GM19463 (cell line): Measurements from ENCODE around the gene COL6A3.

Experiments
- ATAC-seq: cut with Tn5 transposase; IDR thresholded peaks from one replicate; pipeline ENCODE4 v1.9.1; 2021; ENCODE audit warnings: mild to moderate bottlenecking, moderate library complexity; ENCODE audit not compliant: unreplicated experiment

The COL6A3 gene

GRCh38 chr2:237413777-237414661 lies at the start of gene COL6A3:
Gene COL6A3, minus strand, starts transcription at chr2:237414164. Its CDS starts 17,347 bp downstream, at chr2:237396817.
- ATAC-seq: no peak

- no peak for ATAC-seq
Observed at GRCh38 chr2:237459741-237460174, 45.8 kb upstream of the COL6A3 start.

GRCh38 chr2:237459226-237459625 lies 45.3 kb upstream of the COL6A3 start:
- no peak for ATAC-seq

- no peak for ATAC-seq
Observed at GRCh38 chr2:237458519-237458918, 44.6 kb upstream of the COL6A3 start.

- no peak for ATAC-seq
Observed at GRCh38 chr2:237457388-237457941, 43.5 kb upstream of the COL6A3 start.

GRCh38 chr2:237456200-237456843 lies 42.4 kb upstream of the COL6A3 start:
- no peak for ATAC-seq

- no peak for ATAC-seq
Observed at GRCh38 chr2:237455764-237456163, 41.8 kb upstream of the COL6A3 start.

GRCh38 chr2:237453671-237454070 lies 39.7 kb upstream of the COL6A3 start:
- no peak for ATAC-seq

- ATAC-seq: no peak
Observed at GRCh38 chr2:237452861-237453260, 38.9 kb upstream of the COL6A3 start.

- no peak for ATAC-seq
Observed at GRCh38 chr2:237451643-237452469, 37.9 kb upstream of the COL6A3 start.

GRCh38 chr2:237450583-237450982 lies 36.6 kb upstream of the COL6A3 start:
- no peak for ATAC-seq

- ATAC-seq: no peak
Observed at GRCh38 chr2:237450108-237450507, 36.1 kb upstream of the COL6A3 start.

- ATAC-seq: no peak
Observed at GRCh38 chr2:237449193-237449881, 35.4 kb upstream of the COL6A3 start.

- ATAC-seq: no peak
Observed at GRCh38 chr2:237448626-237449025, 34.7 kb upstream of the COL6A3 start.

- ATAC-seq: no peak
Observed at GRCh38 chr2:237448171-237448570, 34.2 kb upstream of the COL6A3 start.

- no peak for ATAC-seq
Observed at GRCh38 chr2:237447496-237447895, 33.5 kb upstream of the COL6A3 start.

GRCh38 chr2:237446338-237446665 lies 32.3 kb upstream of the COL6A3 start:
- ATAC-seq: no peak

GRCh38 chr2:237445611-237446337 lies 31.8 kb upstream of the COL6A3 start:
- ATAC-seq: no peak

GRCh38 chr2:237444071-237444470 lies 30.1 kb upstream of the COL6A3 start:
- ATAC-seq: no peak
